Activated naive CD4-positive, alpha-beta T cell treated with Interleukin-2 at 50 U/mL for 16 hours (primary cell): ENCODE results near the gene LRRC30.
"Not testable (repeated sequence)": the region's sequence is repeated elsewhere in the genome, so short reads cannot be mapped to it uniquely, and the experiment has no call there.

ENCODE experiments used
- DNase-seq: peaks from one replicate; pipeline ENCODE4 v3.0.0-alpha.2; 2020

The LRRC30 gene

GRCh38 chr18:7230626-7231349 is at the start of gene LRRC30:
Gene LRRC30, plus strand, starts transcription at chr18:7231089. Its CDS starts 50 bp downstream, at chr18:7231139.
- no peak for DNase-seq

GRCh38 chr18:7185701-7186100 is 45.2 kb upstream of the LRRC30 start:
- no peak for DNase-seq

- DNase-seq: no peak
These were observed 40.2 kb upstream of the LRRC30 start for GRCh38 chr18:7190547-7191156.

- DNase-seq: no peak
These were observed 39.2 kb upstream of the LRRC30 start for GRCh38 chr18:7191736-7192135.

GRCh38 chr18:7195266-7195665 is 35.6 kb upstream of the LRRC30 start:
- DNase-seq: no peak

GRCh38 chr18:7196421-7196820 is 34.5 kb upstream of the LRRC30 start:
- DNase-seq: no peak

- no peak for DNase-seq
These were observed 33.0 kb upstream of the LRRC30 start for GRCh38 chr18:7197854-7198253.

GRCh38 chr18:7198326-7198725 is 32.6 kb upstream of the LRRC30 start:
- no peak for DNase-seq

GRCh38 chr18:7201096-7201495 is 29.8 kb upstream of the LRRC30 start:
- DNase-seq: no peak

GRCh38 chr18:7202169-7202568 is 28.7 kb upstream of the LRRC30 start:
- no peak for DNase-seq

GRCh38 chr18:7203601-7204000 is 27.3 kb upstream of the LRRC30 start:
- DNase-seq: not testable (repeated sequence)

- DNase-seq: no peak
These were observed 25.5 kb upstream of the LRRC30 start for GRCh38 chr18:7205346-7205745.

GRCh38 chr18:7206217-7206616 is 24.7 kb upstream of the LRRC30 start:
- DNase-seq: no peak

GRCh38 chr18:7207366-7207915 is 23.4 kb upstream of the LRRC30 start:
- no peak for DNase-seq

GRCh38 chr18:7221424-7222155 is 9.3 kb upstream of the LRRC30 start:
- no peak for DNase-seq

- DNase-seq: no peak
These were observed 6.7 kb upstream of the LRRC30 start for GRCh38 chr18:7224198-7224597.

- DNase-seq: no peak
These were observed 1.3 kb downstream of the LRRC30 start for GRCh38 chr18:7232218-7232617.

- no peak for DNase-seq
These were observed 2.4 kb downstream of the LRRC30 start for GRCh38 chr18:7233134-7233810.

- no peak for DNase-seq
These were observed 3.2 kb downstream of the LRRC30 start for GRCh38 chr18:7234091-7234490.

- DNase-seq: no peak
These were observed 4.1 kb downstream of the LRRC30 start for GRCh38 chr18:7234956-7235355.

GRCh38 chr18:7236072-7236471 is 5.2 kb downstream of the LRRC30 start:
- DNase-seq: no peak

- no peak for DNase-seq
These were observed 6.0 kb downstream of the LRRC30 start for GRCh38 chr18:7236933-7237332.

GRCh38 chr18:7237673-7238272 is 6.9 kb downstream of the LRRC30 start:
- DNase-seq: no peak
